OCI-LY1 (cell line): ENCODE results near the gene MYO3B.

Experiments used
- EZH2 ChIP-seq: fragments of 200-600 bp; sonication (generic), shearing (Covaris generic); IDR thresholded peaks from 2 replicates; pipeline ENCODE4 v1.8.0; 2017; ENCODE audit warnings: borderline replicate concordance, mixed run types, mild to moderate bottlenecking, antibody characterized with exemption, low read length, moderate library complexity, mixed read lengths
- TF ChIP-seq, protein P1 (sequence below): fragments of 200-600 bp; sonication (generic), shearing (Covaris generic); IDR thresholded peaks from 2 replicates; pipeline ENCODE4 v1.5.1; 2017; ENCODE audit warnings: mild to moderate bottlenecking, antibody characterized with exemption, low read length, moderate library complexity, mixed read lengths

- TF ChIP-seq, protein P1, sequence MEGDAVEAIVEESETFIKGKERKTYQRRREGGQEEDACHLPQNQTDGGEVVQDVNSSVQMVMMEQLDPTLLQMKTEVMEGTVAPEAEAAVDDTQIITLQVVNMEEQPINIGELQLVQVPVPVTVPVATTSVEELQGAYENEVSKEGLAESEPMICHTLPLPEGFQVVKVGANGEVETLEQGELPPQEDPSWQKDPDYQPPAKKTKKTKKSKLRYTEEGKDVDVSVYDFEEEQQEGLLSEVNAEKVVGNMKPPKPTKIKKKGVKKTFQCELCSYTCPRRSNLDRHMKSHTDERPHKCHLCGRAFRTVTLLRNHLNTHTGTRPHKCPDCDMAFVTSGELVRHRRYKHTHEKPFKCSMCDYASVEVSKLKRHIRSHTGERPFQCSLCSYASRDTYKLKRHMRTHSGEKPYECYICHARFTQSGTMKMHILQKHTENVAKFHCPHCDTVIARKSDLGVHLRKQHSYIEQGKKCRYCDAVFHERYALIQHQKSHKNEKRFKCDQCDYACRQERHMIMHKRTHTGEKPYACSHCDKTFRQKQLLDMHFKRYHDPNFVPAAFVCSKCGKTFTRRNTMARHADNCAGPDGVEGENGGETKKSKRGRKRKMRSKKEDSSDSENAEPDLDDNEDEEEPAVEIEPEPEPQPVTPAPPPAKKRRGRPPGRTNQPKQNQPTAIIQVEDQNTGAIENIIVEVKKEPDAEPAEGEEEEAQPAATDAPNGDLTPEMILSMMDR: no peak
- no peak for TF ChIP-seq EZH2
Measured at GRCh38 chr2:170276056-170276455, 98.1 kb downstream of the MYO3B start.
